Right ventricle myocardium inferior (tissue), 1 donor: Measurements from ENCODE around the gene METTL25B. TPM values are rescaled to one million over a fixed set of nuclear protein-coding genes. Genes with fewer than 3 reads are reported as not detected.

ENCODE experiments used
- ATAC-seq: fragments of 200-7000 bp; cut with Tn5 transposase; one replicate; pipeline ENCODE4 v1.9.1; 2020; ENCODE audit warnings: mild to moderate bottlenecking, moderate library complexity
- DNase-seq: peaks from one replicate; pipeline ENCODE4 v3.0.0; 2021; ENCODE audit errors: missing footprints
- intact Hi-C: fragments of 100-400 bp; cut with DNase I; formaldehyde crosslinking; loops from one replicate; pipeline ENCODE4 v1.11.0; 2022
- total RNA-seq: library from RNA; stranded (reverse); fragmentation: NEBNext Ultra II Directional; extraction: Animal tissue kit (Norgen Biotek cat#: 25700); gene quantifications from one replicate; pipeline ENCODE4 v1.2.1, GENCODE V29; 2021
- donor health status: DM: no; HTN: yes; CAD: no; lungs with severe emphysema.

METTL25B gene
- total RNA-seq, 1 donor from 2014 or later, result 16.6 TPM

DNA sequence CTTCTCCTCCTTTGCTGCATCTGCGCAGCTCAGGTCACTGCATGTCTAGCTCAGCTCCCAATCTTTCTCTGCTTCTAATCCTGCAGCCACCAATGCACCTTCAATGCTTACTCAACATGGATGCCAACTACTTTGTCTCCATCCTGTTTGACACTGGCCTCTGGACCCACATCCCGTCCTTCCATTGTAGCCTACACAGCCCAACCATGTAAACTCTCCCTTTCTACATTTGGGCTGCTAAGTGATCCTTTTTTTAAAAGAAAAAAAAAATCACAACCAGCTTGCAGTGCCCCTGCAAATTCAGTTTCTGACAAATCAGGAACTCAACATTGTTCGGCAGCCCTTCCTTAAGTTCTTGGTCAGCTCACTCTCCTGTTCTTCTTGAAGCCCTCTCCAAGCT is 13.4 kb upstream of the METTL25B start:
- intact Hi-C loops, result no loop called here
- ATAC-seq, result no peak
- no peak for DNase-seq

DNA sequence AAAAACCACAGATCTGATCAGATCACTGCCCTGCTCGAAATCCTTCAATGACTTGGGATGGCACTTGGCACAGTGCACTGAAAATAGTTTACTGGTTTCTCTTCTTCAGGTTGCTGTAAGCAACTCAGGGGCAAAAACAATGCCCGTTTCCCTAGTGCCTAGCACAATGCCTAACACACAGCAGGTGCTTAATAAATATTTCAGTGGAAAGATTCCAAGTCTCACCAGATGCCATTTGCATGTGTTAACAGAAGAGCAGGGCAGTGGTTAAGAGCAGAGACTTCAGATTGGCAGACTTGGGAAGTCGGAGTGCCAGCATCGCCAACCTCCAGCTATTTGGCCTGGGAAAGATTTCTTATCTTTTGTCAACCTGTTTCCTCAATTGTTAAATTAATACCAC is 10.9 kb upstream of the METTL25B start:
- intact Hi-C loops, result no loop called here
- DNase-seq (peak; percentile 5), ATAC-seq (no peak)

- intact Hi-C loops, result no loop called here
- no peak for ATAC-seq
- DNase-seq, result peak; percentile 25
Observed at GRCh38 chr1:156721131-156721530, 7.1 kb upstream of the METTL25B start.

DNA sequence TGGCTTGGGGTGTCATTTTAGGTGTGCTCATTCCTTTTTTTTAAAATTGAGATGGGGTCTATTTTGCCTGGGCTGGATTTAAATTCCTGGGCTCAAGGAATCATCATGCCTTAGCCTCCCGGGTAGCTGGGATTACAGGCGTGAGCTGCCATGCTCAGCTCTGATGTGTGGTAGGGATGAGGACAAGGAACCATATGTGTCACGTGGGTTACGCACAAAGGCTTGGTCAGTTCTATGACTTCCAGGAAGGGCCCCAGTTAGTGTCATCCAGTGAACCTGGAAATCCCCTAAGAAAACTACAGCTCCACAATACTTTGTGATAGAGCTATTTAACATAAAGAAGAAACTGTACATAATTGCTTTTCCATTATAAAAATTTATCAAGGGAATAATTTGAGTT is 6.7 kb upstream of the METTL25B start:
- no peak for ATAC-seq
- intact Hi-C loops, result no loop called here
- DNase-seq, result no peak

GRCh38 chr1:156725683-156726280 is 2.5 kb upstream of the METTL25B start:
- peak; percentile 75 for ATAC-seq
- intact Hi-C loops, result loop anchor here (1.0 kb wide), 1 partner anchor 36 kb away; no protein-coding TSS in a partner anchor
- peak; percentile 94 for DNase-seq

DNA sequence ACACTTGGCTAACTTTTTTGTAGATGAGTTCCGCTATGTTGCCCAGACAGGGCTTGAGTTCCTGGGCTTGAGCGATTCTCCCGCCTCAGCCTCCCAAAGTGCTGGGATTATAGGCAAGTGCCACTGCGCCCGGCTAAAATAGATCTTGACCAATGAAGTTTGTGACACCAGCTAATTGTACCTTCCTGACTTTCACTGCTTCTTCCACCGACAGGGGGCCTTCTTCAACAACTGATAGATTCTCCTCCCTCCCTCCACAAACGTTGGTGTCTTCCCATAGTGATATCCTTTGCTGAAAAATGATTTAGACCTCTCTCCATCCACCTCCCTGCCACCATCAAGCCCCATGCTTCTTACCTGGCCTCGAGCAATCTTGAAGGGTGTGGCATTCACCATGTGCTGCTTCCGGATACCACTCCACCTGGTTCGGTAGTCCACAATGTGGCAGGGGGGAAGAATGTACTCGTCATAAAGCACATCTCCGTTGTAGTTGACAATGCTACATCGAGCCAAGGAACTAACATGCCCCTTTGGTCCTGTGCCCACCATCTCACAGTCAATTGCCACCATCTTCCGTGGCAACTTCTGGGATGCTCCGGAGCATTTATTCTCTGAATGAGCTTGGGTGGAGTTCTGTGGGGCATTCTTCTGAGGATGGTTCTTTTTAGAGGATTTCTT is 1.6 kb upstream of the METTL25B start:
- no peak for DNase-seq
- ATAC-seq, result no peak
- intact Hi-C loops, result no loop called here

GRCh38 chr1:156727492-156727891 is 777 bp upstream of the METTL25B start:
- DNase-seq (no peak), ATAC-seq (no peak)
- intact Hi-C loops, result no loop called here

DNA sequence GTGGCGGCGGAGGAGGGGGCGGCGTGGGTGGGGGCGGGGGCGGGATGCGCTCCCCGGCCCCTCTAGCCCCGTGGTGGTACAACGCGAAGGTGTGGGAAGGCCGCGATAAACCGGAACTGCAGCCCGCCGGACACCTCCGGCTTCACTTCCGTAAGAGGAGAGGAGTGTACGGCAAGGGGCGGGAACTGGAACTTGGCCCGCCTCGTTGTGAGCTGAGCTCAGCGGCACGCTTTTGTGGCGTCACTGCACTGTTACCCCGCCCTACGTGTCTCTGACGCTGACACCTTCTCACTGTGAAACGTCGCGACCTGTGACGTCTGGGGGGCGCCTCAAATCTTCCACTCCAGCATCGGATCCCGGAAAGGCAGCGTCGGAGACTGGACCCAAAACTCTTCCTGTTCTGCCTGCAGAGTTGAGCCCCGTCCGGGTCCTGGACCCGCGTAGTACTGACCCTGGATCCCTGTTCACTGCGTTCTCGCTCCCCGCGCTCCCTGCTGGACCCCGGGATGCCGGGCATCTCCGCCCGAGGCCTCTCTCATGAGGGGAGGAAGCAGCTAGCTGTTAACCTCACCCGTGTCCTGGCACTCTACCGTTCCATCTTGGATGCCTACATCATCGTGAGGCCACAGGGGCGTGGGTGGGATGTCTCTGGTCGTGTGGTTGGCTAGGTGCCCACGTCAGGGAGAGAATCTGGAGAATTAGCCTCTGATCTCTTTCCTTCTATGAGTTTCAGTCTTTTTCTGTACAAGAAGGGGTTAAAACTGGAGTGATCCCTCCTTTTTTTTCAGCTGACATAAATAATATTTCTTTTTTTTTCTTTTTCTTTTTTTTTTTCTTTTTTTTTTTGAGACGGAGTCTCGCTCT is 562 bp downstream of the METTL25B start, which contains the start of gene ISG20L2:
ISG20L2 (minus strand) TSS at position 168 of the 864 bp plus-strand sequence. CDS start 1,114 bp downstream, outside the sequence.
- intact Hi-C loops, result loop anchor here (1.0 kb wide), 1 partner anchor 38 kb away; the partner anchor contains the start of gene PRCC
- DNase-seq (peak; percentile 98), ATAC-seq (peak; percentile 95)

- ATAC-seq (no peak), DNase-seq (peak; percentile 57)
- intact Hi-C loops, result no loop called here
Observed at GRCh38 chr1:156733989-156734584, 5.8 kb downstream of the METTL25B start.

- DNase-seq, result no peak
- intact Hi-C loops, result no loop called here
- no peak for ATAC-seq
Observed at GRCh38 chr1:156738407-156738806, 10.1 kb downstream of the METTL25B start.

DNA sequence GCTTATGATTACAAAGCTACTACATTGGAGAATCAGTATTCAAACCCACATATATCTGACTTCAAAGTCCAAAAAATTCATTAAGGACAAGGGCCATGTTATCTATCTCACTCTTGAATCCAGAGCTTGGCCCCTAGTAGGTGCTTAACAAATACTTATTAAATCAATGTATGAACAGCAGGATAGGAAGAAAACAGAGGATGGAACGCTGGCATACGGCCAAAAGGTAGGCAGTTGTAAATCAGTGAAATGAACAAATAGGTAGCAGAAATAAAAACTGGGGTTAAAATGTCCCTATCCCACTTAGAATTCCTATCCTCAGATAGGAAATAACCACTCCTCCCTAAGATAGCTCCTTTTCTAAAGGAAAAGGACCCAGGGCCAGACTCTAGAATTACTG is 10.6 kb downstream of the METTL25B start:
- intact Hi-C loops, result no loop called here
- DNase-seq (no peak), ATAC-seq (no peak)

DNA sequence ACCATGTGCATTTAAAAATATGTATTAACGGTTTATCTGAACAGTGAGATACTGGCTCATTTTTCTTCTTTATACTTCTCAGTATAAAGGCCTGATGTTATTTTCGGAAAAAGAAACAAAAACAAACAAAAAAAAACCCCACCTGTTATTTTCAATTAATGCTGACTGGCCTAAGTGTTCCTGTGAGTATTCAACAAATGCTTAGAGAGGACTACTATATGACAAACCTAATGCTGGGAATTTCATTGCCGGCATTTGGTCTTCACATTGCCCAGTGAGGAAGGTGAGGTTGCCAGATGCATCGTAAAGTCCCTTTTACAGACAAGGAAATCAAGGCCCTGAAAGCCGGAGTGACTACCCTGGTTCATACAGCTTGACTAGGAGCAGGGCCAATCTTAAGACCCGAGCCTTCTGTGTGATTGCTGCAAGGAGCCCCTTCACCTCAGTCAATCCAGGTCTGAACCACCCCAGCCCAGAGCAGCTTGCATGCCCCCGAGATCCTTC is 12.0 kb downstream of the METTL25B start:
- DNase-seq (no peak), ATAC-seq (peak; percentile 4)
- intact Hi-C loops, result no loop called here

DNA sequence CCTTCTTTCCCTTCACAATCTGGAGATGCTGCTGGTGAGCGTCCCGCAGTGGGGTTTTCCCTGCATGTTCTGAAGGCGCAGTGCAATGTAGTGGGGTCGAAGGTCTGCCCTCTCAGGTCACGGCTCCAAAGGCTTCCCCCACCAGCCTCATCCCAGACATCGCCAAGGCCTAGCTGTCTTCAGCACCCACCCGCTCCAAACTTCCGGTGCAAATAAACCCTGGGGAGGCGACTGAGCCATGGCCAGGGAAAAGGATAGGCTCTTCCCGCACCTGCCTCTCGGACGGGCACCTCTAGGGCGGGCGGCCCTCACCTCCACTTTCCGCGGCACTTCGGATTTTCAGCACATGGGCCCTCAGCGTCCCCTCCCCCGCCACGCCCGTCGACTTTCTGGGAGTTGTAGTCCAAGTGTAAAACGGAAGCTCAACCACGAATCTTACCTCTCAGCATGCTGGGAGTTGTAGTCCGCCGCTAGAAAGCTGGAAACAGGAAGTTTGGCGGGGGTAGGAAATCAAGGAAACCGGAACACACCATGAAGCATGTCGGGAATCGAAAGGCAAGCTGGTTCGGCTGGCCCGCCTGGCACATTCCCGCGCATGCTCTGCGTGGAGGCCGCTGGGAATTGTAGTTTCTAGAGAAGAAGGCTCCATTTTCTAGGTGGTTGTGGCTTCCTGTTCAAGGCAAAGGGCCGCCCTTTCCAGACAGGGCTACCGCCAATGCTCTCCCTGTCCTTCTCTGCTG is 12.6 kb downstream of the METTL25B start, which contains the start of gene MRPL24:
MRPL24 (minus strand) TSS at position 348 of the 740 bp plus-strand sequence. CDS start 2,384 bp downstream, outside the sequence.
- DNase-seq, result peak; percentile 98
- peak; percentile 94 for ATAC-seq
- intact Hi-C loops, result loop anchor here (1.0 kb wide), 1 partner anchor 26 kb away; the partner anchor contains the start of gene PRCC

DNA sequence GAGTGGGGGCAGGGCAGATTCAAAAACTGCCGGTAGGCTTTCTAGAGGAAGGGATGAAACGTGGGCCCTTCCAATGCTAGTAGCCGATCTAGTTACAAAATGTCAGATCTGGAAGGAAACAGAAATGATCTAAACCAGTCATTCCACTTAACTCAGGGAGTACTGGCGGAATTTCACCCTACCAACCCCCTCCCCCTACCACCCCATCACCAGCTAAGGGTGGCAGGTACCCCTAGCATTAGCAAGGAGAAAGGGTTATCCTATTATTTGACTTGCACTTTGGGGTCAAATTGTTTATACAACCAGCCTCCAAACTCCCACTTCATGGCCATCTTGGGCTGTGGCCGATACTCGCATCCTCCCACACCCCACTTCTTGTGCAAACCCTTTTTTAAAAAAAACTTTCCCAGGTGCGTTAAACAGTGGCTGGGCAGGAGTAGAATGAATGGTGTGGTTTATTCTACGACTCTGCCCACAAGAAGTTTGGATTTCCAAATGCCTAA is 13.3 kb downstream of the METTL25B start:
- ATAC-seq (peak; percentile 0), DNase-seq (no peak)
- intact Hi-C loops, result loop anchor here (1.0 kb wide), 1 partner anchor 26 kb away; the partner anchor contains the start of gene PRCC

- no peak for DNase-seq
- intact Hi-C loops, result no loop called here
- no peak for ATAC-seq
Observed at GRCh38 chr1:156742017-156742416, 13.7 kb downstream of the METTL25B start.

- intact Hi-C loops, result no loop called here
- ATAC-seq (no peak), DNase-seq (no peak)
Observed at GRCh38 chr1:156742801-156743200, 14.5 kb downstream of the METTL25B start.

DNA sequence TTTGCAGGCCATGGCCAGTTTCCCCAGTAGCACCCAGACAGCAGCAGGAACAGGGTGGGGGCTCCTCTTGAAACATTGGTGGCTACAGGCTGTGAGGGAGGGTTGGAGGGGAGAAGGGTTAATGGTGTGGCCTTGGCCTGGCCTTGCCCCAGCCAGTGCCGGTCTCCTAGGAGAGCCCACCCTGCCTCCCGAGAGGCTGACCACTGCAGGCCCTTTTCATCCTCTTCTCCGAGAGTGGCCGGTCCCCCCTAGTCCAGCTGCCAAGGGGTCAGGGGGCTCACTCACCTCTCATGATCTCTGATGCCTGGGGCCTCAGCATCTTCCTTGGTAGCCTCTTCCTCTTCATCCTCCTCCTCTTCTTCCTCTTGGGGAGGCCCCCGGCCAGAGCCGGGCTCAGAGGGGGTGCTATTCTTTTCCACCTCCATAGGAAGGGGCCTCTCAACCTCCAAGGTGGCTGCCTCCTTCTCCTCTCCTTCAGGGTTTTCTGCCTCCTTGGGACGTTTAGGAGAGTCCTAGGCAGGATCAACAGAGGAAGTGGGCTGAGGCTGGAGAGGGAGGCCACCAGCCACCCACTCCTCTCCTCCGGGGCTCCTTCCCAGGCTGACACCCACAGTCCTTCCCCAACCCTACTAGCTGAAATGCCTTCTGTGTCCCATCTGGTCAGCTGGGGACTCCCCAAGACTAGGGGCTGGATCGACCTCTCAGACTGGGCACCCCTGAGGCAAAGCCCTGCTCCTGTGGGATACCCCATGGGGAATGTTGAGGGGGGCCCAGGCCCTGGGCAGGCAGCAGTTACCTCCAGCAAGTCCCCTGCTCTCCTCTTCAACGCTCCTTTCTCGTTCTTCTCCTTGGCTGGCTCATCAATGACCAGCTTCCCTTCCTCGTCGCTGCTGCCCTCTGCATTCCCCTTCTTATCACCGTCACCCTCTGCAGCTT is 15.4 kb downstream of the METTL25B start:
- no peak for DNase-seq
- intact Hi-C loops, result no loop called here
- ATAC-seq, result no peak
